NCI-H146 treated with DMSO at 0.1 percent for 48 hours (cell line): Measurements from ENCODE around the gene SCN5A.

Experiments
- DNase-seq: peaks from one replicate; lab custom pipeline; 2025; ENCODE audit not compliant: unreplicated experiment; lab: John Stamatoyannopoulos, UW

The SCN5A gene

DNA sequence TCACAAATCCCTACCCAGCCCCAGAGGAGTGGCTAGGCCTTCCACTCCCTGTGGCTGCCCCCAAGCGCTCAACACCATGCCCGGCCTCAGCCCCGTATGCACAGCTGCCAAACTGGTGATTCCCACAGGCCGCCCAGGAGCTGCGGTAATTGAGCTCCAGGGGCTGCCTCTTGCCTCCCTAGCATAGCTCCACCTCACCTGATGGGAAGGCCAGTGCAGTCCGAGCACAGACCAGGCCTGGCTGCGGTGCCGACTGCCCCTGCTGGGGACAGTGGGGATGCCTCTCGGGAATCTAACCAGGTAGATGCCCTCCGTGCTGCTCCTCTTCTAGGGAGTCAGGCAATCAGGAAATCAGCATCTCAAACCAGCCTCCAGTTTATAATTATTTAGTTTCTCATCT, 25.9 kb downstream of the SCN5A start:
- DNase-seq: no peak

- no peak for DNase-seq
Observed at GRCh38 chr3:38622336-38622735, 27.2 kb downstream of the SCN5A start.

GRCh38 chr3:38620236-38620635, 29.3 kb downstream of the SCN5A start:
- no peak for DNase-seq

- DNase-seq: no peak
Observed at GRCh38 chr3:38618343-38618742, 31.1 kb downstream of the SCN5A start.

DNA sequence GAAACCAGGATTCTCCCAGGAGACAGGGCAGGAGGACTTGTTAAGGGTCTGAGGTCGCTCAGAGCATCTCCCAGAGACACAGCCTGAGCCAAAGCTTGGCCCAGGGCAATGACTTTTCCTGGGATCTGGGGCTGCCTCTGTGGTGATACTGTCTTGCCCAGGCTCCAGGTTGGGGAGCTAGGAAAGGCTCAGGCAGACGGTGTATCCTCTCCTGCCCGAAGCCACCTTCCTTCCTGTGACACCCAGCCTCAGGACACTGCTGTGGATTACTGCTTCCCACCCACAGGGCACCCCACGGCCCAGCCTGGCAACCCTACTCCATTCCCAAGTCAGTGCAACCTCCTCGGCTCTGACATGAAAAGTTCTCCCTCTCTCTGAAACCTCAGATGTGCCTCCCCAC, 31.9 kb downstream of the SCN5A start:
- no peak for DNase-seq

- no peak for DNase-seq
Observed at GRCh38 chr3:38617137-38617536, 32.4 kb downstream of the SCN5A start.

- no peak for DNase-seq
Observed at GRCh38 chr3:38616658-38617057, 32.8 kb downstream of the SCN5A start.

GRCh38 chr3:38616111-38616510, 33.4 kb downstream of the SCN5A start:
- DNase-seq: no peak

- no peak for DNase-seq
Observed at GRCh38 chr3:38614651-38615352, 34.7 kb downstream of the SCN5A start.

DNA sequence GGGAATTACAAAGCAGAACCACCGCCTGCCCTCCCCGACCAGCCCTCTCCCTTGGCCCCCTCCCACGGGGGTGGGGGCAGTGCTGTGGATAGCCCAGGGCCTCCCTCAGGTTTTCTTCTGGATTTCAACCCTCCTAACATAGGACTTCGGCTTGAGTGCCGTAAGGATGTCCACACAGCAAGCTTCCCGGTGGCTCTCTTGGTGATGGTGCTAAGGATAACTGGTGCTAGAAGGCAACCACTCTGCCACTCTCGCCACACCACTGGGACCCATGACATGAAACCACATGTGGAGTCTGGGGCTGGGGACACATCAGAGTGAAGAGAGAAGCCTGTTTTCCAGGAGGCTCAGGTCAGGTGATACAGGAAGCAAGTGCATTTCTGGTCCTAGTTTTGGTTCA, 35.4 kb downstream of the SCN5A start:
- DNase-seq: no peak

DNA sequence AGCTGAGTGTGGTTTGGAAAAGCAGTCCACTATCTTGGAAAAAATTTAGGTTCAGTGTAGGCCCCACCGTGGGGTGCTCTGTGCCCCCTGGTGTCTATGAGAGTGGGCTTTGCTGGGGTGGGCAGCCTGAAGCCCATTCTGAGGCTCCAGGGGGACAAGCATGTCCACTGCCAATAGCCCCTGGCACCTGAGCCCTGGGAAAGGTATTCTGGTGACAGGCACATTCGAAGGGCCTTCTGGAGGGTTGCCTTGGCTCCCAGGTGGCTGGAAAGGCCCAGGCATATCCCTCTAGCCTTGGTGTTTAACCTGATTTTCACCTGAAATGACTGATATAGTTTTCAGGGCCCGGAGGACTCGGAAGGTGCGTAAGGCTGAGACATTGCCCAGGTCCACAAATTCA, 36.1 kb downstream of the SCN5A start:
- no peak for DNase-seq

DNA sequence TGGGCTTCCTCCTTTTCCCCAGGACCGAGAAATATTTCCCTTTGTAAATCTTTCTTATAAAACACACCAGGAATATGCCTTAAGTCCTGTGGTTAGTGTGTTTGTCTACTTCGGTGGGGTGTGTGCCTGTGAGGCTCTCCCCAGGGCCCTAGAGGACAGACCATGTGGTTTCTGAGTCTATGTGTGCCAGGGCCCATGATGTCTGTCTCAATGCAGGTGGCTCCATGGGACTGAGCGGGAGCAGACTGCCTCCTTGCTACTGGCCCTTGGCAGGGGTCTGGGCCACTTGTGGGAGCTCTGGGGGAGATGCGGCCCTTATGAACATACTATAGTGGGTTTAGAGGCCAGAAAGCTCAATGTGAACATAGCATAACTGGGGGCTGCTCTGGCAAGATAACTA, 37.6 kb downstream of the SCN5A start:
- DNase-seq: no peak

- DNase-seq: no peak
Observed at GRCh38 chr3:38610934-38611333, 38.6 kb downstream of the SCN5A start.

- no peak for DNase-seq
Observed at GRCh38 chr3:38610436-38610835, 39.1 kb downstream of the SCN5A start.

GRCh38 chr3:38609386-38610111, 39.9 kb downstream of the SCN5A start:
- DNase-seq: no peak

DNA sequence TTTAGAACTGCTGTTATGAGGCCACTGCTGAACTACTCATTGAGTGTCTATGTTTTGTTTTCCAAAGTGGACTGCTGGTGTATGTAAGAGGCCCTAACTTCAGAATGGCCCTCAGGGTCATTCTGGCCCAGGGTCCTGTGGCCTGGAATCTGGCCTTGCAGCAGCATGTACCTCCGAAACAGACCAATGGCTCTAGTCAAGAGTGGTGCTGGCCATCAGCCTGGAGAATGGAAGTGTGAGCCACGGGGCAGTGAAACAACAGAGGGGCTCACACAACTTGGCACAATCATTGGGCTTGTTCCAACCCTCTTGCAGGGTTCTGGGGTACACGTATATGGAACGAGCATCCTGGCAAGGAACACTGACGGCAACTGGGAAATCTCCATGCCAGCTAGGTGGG, 40.5 kb downstream of the SCN5A start:
- DNase-seq: no peak

- no peak for DNase-seq
Observed at GRCh38 chr3:38608086-38608775, 41.3 kb downstream of the SCN5A start.

GRCh38 chr3:38606561-38606960, 42.9 kb downstream of the SCN5A start:
- no peak for DNase-seq

DNA sequence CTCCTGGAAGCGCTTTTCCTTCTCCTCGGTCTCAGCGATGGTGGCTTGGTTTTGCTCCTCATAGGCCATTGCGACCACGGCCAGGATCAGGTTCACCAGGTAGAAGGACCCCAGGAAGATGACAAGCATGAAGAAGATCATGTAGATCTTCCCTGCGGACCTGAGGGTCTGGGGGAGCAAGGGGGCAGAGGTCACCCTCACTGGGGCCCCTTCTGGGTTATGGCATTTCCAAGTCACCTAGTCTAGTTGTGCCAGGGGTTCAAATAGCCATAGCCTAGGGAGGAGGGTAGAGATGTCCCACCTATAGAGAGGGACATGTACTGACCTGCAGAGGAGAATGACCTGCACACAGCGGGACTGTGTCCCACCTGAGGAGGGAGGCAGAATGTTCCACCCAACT, 43.5 kb downstream of the SCN5A start:
- no peak for DNase-seq

GRCh38 chr3:38604246-38604645, 45.2 kb downstream of the SCN5A start:
- no peak for DNase-seq

- DNase-seq: no peak
Observed at GRCh38 chr3:38603731-38604131, 45.8 kb downstream of the SCN5A start.

DNA sequence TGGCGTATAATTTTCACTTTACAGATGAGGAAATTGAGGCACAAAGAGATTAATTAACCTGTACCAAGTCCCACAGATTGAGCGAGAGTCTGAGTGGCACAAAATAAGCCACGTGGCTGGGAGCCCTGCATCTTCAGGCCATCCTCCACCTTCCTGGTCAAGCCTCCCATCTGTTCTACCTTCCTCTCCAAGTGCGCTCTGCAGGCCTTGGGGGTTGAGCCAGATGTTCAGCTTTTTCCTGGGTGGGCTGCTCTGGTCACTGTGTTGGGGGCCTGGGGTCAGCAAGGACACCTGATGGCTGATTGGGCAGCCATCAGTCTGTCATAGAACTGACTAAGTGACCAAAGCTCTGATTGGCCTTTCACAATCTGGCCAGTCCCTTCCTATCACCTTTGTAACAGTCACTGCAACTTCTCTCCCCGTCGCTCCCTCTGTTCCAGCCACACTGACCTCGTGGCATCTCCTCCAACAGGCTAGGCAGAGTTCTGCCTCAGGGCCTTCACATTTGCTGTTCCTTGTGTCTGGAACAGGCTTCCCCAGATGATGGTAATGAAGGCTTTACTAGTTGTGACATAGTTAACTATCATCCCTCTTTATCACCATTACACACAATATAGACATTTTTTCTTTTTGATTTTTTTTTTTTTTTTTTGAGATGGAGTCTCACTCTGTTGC, 46.8 kb downstream of the SCN5A start:
- DNase-seq: no peak
